Measurements from ENCODE around the gene ADCY4. TPM values are rescaled to one million over a fixed set of nuclear protein-coding genes. Genes with fewer than 3 reads are reported as not detected.
A peak's percentile ranks its signal among the peaks of the same experiment; 100 is the strongest.

ADCY4 gene
- total RNA-seq, 1 donor from 2014 or later, result 143 TPM

DNA sequence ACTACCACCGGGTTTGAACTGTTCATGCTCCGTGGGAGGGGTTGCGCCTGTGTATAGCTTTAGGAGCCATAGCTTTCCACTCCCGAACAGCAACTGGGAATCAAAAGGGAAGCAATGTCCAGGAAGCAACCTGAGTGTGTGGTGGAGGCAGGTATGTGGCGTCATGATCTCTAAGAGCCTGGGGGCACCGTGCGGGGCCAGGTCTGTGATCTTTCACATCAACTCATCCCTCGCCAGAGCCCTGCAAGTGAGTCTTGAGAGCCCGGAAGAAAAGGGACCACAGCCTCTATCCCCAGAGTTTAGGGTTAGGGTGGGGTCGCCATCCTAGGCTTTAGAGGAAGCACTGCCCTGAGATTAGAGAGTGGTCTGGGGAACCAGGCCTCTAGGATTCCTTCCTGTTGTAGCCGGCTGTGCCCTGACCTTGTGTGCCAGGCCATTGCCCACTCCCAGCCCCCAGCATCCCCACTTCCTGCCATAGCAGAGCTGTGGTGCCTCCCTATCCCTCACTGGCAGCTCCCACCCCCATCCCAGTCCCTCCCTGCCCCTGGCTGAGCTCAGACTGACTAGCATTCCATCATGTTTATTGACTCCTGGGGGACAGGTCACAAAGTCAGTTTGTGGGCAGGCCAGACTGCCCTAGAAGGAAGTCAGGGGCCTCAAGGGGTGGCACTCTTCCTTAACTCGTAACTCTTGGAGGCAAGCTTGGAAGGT is 745 bp upstream of the ADCY4 start:
- Histone ChIP-seq H3K36me3 (no peaks in the 10 kb centered on the region), H3K27ac (no peak overlapping the region), H3K9me3 (no peaks in the 10 kb centered on the region), H3K4me3 (no peak overlapping the region), H3K27me3 (peaks cover 12% of the 10 kb centered on the region), H3K4me1 (peaks cover 7 to 20% of the 10 kb centered on the region in 2 donors)
- intact Hi-C loops (cut with DNase I), result no loop called here
- TF ChIP-seq, protein P1, sequence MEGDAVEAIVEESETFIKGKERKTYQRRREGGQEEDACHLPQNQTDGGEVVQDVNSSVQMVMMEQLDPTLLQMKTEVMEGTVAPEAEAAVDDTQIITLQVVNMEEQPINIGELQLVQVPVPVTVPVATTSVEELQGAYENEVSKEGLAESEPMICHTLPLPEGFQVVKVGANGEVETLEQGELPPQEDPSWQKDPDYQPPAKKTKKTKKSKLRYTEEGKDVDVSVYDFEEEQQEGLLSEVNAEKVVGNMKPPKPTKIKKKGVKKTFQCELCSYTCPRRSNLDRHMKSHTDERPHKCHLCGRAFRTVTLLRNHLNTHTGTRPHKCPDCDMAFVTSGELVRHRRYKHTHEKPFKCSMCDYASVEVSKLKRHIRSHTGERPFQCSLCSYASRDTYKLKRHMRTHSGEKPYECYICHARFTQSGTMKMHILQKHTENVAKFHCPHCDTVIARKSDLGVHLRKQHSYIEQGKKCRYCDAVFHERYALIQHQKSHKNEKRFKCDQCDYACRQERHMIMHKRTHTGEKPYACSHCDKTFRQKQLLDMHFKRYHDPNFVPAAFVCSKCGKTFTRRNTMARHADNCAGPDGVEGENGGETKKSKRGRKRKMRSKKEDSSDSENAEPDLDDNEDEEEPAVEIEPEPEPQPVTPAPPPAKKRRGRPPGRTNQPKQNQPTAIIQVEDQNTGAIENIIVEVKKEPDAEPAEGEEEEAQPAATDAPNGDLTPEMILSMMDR (IDR thresholded peaks at IDR 0.05), result no peak
- no peak for DNase-seq (ENCODE audit: low spot score in 2 of 2)

DNA sequence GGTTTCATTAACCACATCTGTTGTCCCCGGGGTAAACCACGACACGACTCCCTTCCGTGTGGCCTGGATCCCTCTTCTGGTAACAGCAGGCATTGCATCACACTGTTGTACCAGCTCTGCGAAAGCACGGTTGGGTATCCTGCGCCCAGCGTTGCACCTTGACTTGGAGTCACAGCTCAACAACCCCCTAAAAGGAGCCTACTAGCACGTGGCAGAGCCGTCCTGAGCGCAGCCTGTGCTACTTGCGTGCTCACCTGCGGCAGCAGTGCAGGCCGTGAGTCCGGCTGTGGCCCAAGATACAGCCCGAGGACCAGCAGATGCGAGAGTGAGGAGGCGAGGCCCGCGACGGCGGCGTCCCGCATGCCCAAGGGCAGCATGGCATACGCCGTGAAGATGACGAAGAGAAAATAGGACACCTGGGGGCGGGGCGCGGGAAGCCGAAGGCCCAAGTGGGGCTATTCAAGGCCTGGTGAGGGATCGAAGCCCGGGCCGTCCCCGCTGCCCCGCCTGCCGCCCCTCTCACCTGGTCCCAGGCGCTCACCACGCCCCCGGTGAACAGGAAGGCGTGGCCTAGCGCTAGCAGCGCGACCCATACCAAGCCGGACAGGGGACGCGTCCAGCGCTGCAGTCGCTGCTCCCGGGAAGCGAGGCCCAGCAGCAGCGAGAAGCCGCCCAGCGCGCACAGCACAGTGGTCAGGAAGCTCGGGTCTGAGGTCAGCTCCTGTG is 2.4 kb downstream of the ADCY4 start:
- Histone ChIP-seq H3K36me3 (no peaks in the 10 kb centered on the region), H3K9me3 (no peaks in the 10 kb centered on the region), H3K27me3 (peaks cover 12% of the 10 kb centered on the region), H3K27ac (no peak overlapping the region), H3K4me1 (peaks cover 7 to 20% of the 10 kb centered on the region in 2 donors), H3K4me3 (peak overlapping the region; percentile 42 to 53)
- TF ChIP-seq, protein P1 (IDR thresholded peaks at IDR 0.05), result peak; percentile 61 to 77 (median 74)
- peak in 1 of 2 donors; percentile 86 for DNase-seq (ENCODE audit: low spot score in 2 of 2)
- intact Hi-C loops (cut with DNase I), result loop anchor here (1.0 to 2.0 kb wide), 2 partner anchors 34 to 89 kb away; no protein-coding TSS in a partner anchor

DNA sequence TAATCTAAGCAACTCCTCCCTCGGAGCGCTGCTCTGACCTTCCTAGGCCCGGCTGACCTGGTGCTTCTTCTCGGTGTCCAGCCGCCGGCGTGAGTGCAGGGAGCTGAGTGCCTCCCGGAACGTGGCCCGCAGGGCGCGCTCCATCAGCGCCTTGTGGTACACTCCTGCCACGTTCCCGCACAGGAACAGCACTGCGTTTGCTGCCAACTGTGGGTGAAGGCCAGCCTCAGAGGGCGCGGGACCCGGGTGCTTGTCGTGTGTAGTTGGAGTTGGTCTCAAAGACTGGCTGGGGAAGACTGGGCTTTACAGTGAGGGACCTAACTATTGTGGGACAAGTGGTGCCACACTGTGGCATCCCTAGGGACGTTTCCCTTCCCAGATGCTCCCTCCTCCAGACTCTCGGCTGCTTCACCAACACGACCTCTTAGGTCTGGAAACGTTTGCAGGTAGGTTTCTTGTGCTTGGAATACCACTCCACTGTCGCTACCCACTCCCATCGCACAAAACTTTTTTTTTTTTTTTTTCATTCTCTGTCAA is 3.1 kb downstream of the ADCY4 start:
- TF ChIP-seq, protein P1 (IDR thresholded peaks at IDR 0.05), result no peak
- Histone ChIP-seq H3K4me1 (peaks cover 7 to 20% of the 10 kb centered on the region in 2 donors), H3K36me3 (no peaks in the 10 kb centered on the region), H3K9me3 (no peaks in the 10 kb centered on the region), H3K27me3 (peaks cover 12% of the 10 kb centered on the region), H3K4me3 (peak overlapping the region in 1 of 2 donors; percentile 42), H3K27ac (no peak overlapping the region)
- intact Hi-C loops (cut with DNase I), result loop anchor here (1.0 to 2.0 kb wide), 2 partner anchors 35 to 88 kb away; no protein-coding TSS in a partner anchor
- DNase-seq (ENCODE audit: low spot score in 2 of 2), result no peak

DNA sequence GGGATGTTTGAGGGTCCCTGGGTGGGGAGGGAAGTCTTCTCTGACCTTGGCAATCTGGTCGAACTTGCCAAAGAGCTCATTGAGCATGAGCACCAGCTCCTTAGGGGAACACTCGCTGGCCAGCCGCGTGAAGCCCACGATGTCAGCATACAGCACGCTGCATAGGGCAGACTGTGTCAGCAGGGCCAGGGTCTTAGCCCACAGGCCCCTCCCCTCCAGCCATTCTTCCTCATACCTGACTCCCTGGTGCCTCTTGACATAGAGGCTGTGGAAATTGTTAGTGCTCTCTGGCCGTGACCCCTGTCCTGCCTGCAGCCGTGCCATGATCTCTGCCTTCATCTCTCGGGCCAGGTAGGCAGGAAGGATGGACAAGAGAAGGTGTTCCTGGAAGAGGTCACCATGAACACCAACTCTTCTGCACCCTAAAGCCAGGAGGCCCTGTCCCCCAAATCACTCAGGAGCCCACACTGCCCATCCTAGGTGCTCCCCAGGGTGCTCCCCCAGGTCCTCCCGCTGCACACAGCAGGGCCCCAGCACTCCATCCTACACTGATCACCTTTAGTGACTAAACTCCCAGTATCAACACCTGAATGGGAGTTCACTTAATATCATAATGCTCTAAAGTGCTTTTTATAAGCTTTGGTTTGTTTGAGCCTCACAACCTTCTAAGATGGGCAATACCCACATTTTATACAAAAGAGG is 3.7 kb downstream of the ADCY4 start:
- no peak for DNase-seq (ENCODE audit: low spot score in 2 of 2)
- TF ChIP-seq, protein P1 (IDR thresholded peaks at IDR 0.05), result no peak

DNA sequence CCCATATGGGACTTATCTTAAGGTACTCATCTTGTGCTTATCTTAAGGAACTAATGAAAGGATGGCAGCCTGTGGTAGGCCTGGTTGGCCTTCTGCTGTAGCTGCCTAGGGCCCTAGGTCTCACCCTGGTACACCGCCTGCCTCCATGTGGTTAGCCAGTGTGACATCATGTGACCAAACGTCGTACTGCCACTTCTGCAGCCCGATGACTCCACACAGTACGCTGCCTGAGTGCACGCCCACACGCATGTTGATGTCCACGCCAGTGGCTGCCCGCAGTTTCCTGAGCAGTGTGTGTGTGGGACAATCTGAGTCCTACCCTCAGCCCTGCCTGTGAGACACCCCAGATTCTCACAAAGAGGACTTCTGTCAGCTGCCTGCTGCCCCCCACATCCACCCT is 5.1 kb downstream of the ADCY4 start:
- peaks cover 9% of the 10 kb centered on the region for H3K27me3 ChIP-seq
- no peak overlapping the region for H3K4me3 ChIP-seq
- H3K4me1 ChIP-seq, result peaks cover 5 to 19% of the 10 kb centered on the region in 2 donors
- no peaks in the 10 kb centered on the region for H3K36me3 ChIP-seq
- H3K9me3 ChIP-seq, result no peaks in the 10 kb centered on the region
- intact Hi-C loops (cut with DNase I), result no loop called here
- TF ChIP-seq, protein P1 (IDR thresholded peaks at IDR 0.05), result no peak
- no peak overlapping the region for H3K27ac ChIP-seq
- DNase-seq (ENCODE audit: low spot score in 2 of 2), result peak; percentile 70 to 84

More for the DNA sequence above, 3.7 kb downstream of the ADCY4 start:
- H3K4me1 ChIP-seq, result peaks cover 7 to 20% of the 10 kb centered on the region in 2 donors
- H3K4me3 ChIP-seq, result no peak overlapping the region
- H3K27ac ChIP-seq, result no peak overlapping the region
- H3K9me3 ChIP-seq, result no peaks in the 10 kb centered on the region
- intact Hi-C loops (cut with DNase I), result no loop called here
- peaks cover 12% of the 10 kb centered on the region for H3K27me3 ChIP-seq
- H3K36me3 ChIP-seq, result no peaks in the 10 kb centered on the region

Measured in ascending aorta (tissue), 2 donors.